IMR-90 (cell line): ENCODE results near the gene KCNK6. TPM values are rescaled to one million over a fixed set of nuclear protein-coding genes. Genes with fewer than 3 reads are reported as not detected.
A peak's percentile ranks its signal among the peaks of the same experiment; 100 is the strongest.

Experiments
- ATAC-seq: fragments of 200-7000 bp; cut with Tn5 transposase; 2 replicates; pipeline ENCODE4 v1.9.1; 2020; ENCODE audit warnings: low read depth, mild to moderate bottlenecking, moderate library complexity
- BruUV-seq: library from RNA; stranded (reverse); fragments of 400-500 nt; replicated peaks from 2 replicates; lab custom pipeline; 2021; lab: Mats Ljungman, UMichigan
- CTCF ChIA-PET: fragments of 300-600 bp; formaldehyde crosslinking; extraction: SDS; loops from one replicate; lab custom pipeline; 2021; ENCODE audit warnings: antibody characterized with exemption; lab: Yijun Ruan, JAX
- POLR2A ChIA-PET: fragments of 300-600 bp; sonication (Branson Sonifier 250); formaldehyde crosslinking; loops from one replicate; lab custom pipeline; 2022; ENCODE audit warnings: antibody characterized with exemption; ENCODE audit not compliant: unreplicated experiment; lab: Charles Lee
- DNase-seq: peaks from one replicate; pipeline ENCODE4 v3.0.0; 2013
- H2AFZ ChIP-seq: replicated peaks from 2 replicates; pipeline ENCODE3; 2013; ENCODE audit warnings: low read length, mild to moderate bottlenecking; ENCODE audit not compliant: poor library complexity
- H2AK5ac ChIP-seq: 2 replicates; pipeline ENCODE4 v1.6.1; 2013; ENCODE audit warnings: low read depth, low read length, inconsistent platforms
- H2AK9ac ChIP-seq: replicated peaks from 2 replicates; pipeline ENCODE3; 2013; ENCODE audit warnings: mild to moderate bottlenecking, low read depth, low read length, moderate library complexity; ENCODE audit not compliant: poor library complexity
- H2BK120ac ChIP-seq: 2 replicates; pipeline ENCODE4 v1.6.1; 2013; ENCODE audit warnings: low read depth, low read length, inconsistent platforms
- H2BK15ac ChIP-seq: 3 replicates; pipeline ENCODE4 v1.6.1; 2013; ENCODE audit warnings: low read depth, low read length, inconsistent platforms
- H2BK20ac ChIP-seq: 2 replicates; pipeline ENCODE4 v1.6.1; 2013; ENCODE audit warnings: low read depth, mild to moderate bottlenecking, inconsistent platforms, low read length, moderate library complexity
- H2BK5ac ChIP-seq: 2 replicates; pipeline ENCODE4 v1.6.1; 2013; ENCODE audit warnings: mild to moderate bottlenecking, low read depth, low read length, inconsistent platforms; ENCODE audit not compliant: poor library complexity, severe bottlenecking
- H3K14ac ChIP-seq: replicated peaks from 2 replicates; pipeline ENCODE4 v1.6.1; 2013; ENCODE audit warnings: low read depth, low read length, inconsistent platforms
- H3K18ac ChIP-seq: 2 replicates; pipeline ENCODE4 v1.6.1; 2013; ENCODE audit warnings: low read depth, low read length, control low read depth
- H3K23ac ChIP-seq: 2 replicates; pipeline ENCODE4 v1.6.1; 2013; ENCODE audit warnings: low read depth, low read length, inconsistent platforms
- H3K27ac ChIP-seq: 2 replicates; pipeline ENCODE4 v1.5.1; 2013; ENCODE audit warnings: mild to moderate bottlenecking, control low read depth, low read length; ENCODE audit not compliant: insufficient read depth
- H3K27me3 ChIP-seq: 2 replicates; pipeline ENCODE4 v1.6.1; 2013; ENCODE audit warnings: low read length; ENCODE audit not compliant: control insufficient read depth, insufficient read depth
- H3K36me3 ChIP-seq: 2 replicates; pipeline ENCODE4 v1.6.1; 2013; ENCODE audit warnings: low read length, mixed read lengths; ENCODE audit not compliant: control insufficient read depth, insufficient read depth
- H3K4ac ChIP-seq: 2 replicates; pipeline ENCODE4 v1.6.1; 2013; ENCODE audit warnings: low read depth, low read length, inconsistent platforms
- H3K4me1 ChIP-seq: 2 replicates; pipeline ENCODE4 v1.6.1; 2013; ENCODE audit warnings: low read length, mixed read lengths; ENCODE audit not compliant: control insufficient read depth, insufficient read depth
- H3K4me2 ChIP-seq: 2 replicates; pipeline ENCODE4 v1.6.1; 2013; ENCODE audit warnings: low read depth, mild to moderate bottlenecking, control low read depth, low read length, moderate library complexity
- H3K4me3 ChIP-seq: 2 replicates; pipeline ENCODE4 v1.5.1; 2013; ENCODE audit warnings: low read depth, mild to moderate bottlenecking, control low read depth, low read length, moderate library complexity; ENCODE audit not compliant: insufficient read depth
- H3K56ac ChIP-seq: 2 replicates; pipeline ENCODE4 v1.6.1; 2013; ENCODE audit warnings: low read length, inconsistent platforms; ENCODE audit not compliant: insufficient read depth; ENCODE audit errors: extremely low read depth
- H3K79me1 ChIP-seq, 2 experiments: 2 replicates each; pipeline ENCODE4 v1.6.1; 2013; ENCODE audit warnings: low read length in 2 of 2, inconsistent platforms in 1 of 2, low read depth in 1 of 2
- H3K9ac ChIP-seq: 2 replicates; pipeline ENCODE4 v1.6.1; 2013; ENCODE audit warnings: low read depth, low read length, control low read depth
- H3K9me1 ChIP-seq: 2 replicates; pipeline ENCODE4 v1.6.1; 2013; ENCODE audit warnings: low read length, inconsistent platforms; ENCODE audit not compliant: insufficient read depth
- H3K9me3 ChIP-seq: 2 replicates; pipeline ENCODE4 v1.6.1; 2013; ENCODE audit warnings: low read length; ENCODE audit not compliant: control insufficient read depth, insufficient read depth
- H4K20me1 ChIP-seq: 2 replicates; pipeline ENCODE4 v1.6.1; 2013; ENCODE audit warnings: low read length, inconsistent platforms; ENCODE audit not compliant: insufficient read depth
- H4K5ac ChIP-seq: 2 replicates; pipeline ENCODE4 v1.6.1; 2013; ENCODE audit warnings: mild to moderate bottlenecking, low read depth, low read length, control low read depth
- H4K8ac ChIP-seq, 2 experiments: 2 replicates each; pipeline ENCODE4 v1.6.1; 2013; ENCODE audit warnings: low read depth in 2 of 2, low read length in 2 of 2, control low read depth in 1 of 2, inconsistent platforms in 1 of 2
- H4K91ac ChIP-seq: 2 replicates; pipeline ENCODE4 v1.6.1; 2013; ENCODE audit warnings: low read depth, low read length, inconsistent platforms; ENCODE audit not compliant: insufficient read depth
- CEBPB ChIP-seq: IDR thresholded peaks from 2 replicates; pipeline ENCODE4 v1.6.1; 2012; ENCODE audit warnings: low read depth, low read length, improper control_type of control experiment
- CTCF ChIP-seq: conservative IDR thresholded peaks from 2 replicates; pipeline ENCODE4 v1.5.1; 2012; ENCODE audit warnings: mild to moderate bottlenecking, low read depth, low read length, improper control_type of control experiment
- FOS ChIP-seq: fragments of 150-350 bp; IDR thresholded peaks from 2 replicates; pipeline ENCODE4 v1.6.1; 2016; ENCODE audit warnings: low read depth, low read length
- NFE2L2 ChIP-seq: fragments of 150-350 bp; IDR thresholded peaks from 2 replicates; pipeline ENCODE4 v1.6.1; 2016; ENCODE audit warnings: low read depth, mild to moderate bottlenecking, low read length
- RFX5 ChIP-seq: IDR thresholded peaks from 2 replicates; pipeline ENCODE4 v1.8.0; 2012; ENCODE audit warnings: low read depth, mild to moderate bottlenecking, low read length, moderate library complexity
- WGBS, 2 experiments: methylation state at CpG; one replicate each; pipeline versions ENCODE4 v1.1.5 to v1.1.7; 2013; ENCODE audit warnings: missing lambda C conversion rate in 2 of 2; ENCODE audit not compliant: insufficient read length in 1 of 2; ENCODE audit errors: extremely low coverage in 2 of 2; 5-methylcytosine and 5-hydroxymethylcytosine counted together
- dilution Hi-C: fragments of 300-500 bp; cut with HindIII; formaldehyde crosslinking; loops from one replicate; pipeline ENCODE4 v1.14.3; 2018; ENCODE audit warnings: low sequenced_read_pairs; ENCODE audit not compliant: unreplicated experiment
- in situ Hi-C: fragments of 300-500 bp; cut with MboI; formaldehyde crosslinking; loops from 3 replicates; pipeline ENCODE4 v1.14.3; 2019; ENCODE audit warnings: low sequenced_read_pairs, inconsistent platforms, mixed read lengths
- intact Hi-C: fragments of 100-400 bp; cut with micrococcal nuclease; formaldehyde crosslinking; loops from 2 replicates; pipeline ENCODE4 v1.10.0; 2022
- polyA plus RNA-seq, 3 experiments: library from polyadenylated mRNA; depleted of rRNA; stranded (reverse); fragments of >200 nt; gene quantifications; 2 replicates each; pipeline ENCODE4 v1.2.3, GENCODE V29; 2012; ENCODE audit warnings: low replicate concordance in 1 of 3
- total RNA-seq: library from RNA; depleted of rRNA; stranded (reverse); fragments of >200 nt; gene quantifications from 2 replicates; pipeline ENCODE4 v1.2.3, GENCODE V29; 2012

Gene KCNK6
- total and polyA plus RNA-seq, 2 of the 4 experiments (the other 2 are of a cell fraction): 2.7 to 4.5 TPM

- TF ChIP-seq CTCF (no peak), NFE2L2 (no peak), CEBPB (peak; percentile 51; the same call in 1 of the 2 replicates), RFX5 (no peak), FOS (no peak)
- H4K8ac ChIP-seq: no peak overlapping the region
- in situ Hi-C loops: no loop called here
Measured at GRCh38 chr19:38308006-38308766, 11.5 kb upstream of the KCNK6 start.

More at GRCh38 chr19:38308006-38308766, 11.5 kb upstream of the KCNK6 start:
- H3K9me1 ChIP-seq: no peaks in the 10 kb centered on the region
- DNase-seq (no peak), ATAC-seq (no peak)
- H3K27ac ChIP-seq: no peak overlapping the region
- no peak overlapping the region for H2BK20ac ChIP-seq
- dilution Hi-C loops (no loop called here), intact Hi-C loops (no loop called here)
- no peak overlapping the region for H3K4me3 ChIP-seq
- H3K56ac ChIP-seq: no peak overlapping the region
- H3K9ac ChIP-seq: no peak overlapping the region
- no peak overlapping the region for H3K23ac ChIP-seq
- no peak overlapping the region for H2BK15ac ChIP-seq
- ChIA-PET POLR2A (no interaction called here), CTCF (no interaction called here)
- H3K4me1 ChIP-seq: 0 out of 2 replicates have a peak, but pooled peaks cover 2% of the 10 kb centered on the region
- no peak overlapping the region for H4K91ac ChIP-seq
- H3K4ac ChIP-seq: no peak overlapping the region
- peaks cover 7 to 30% of the 10 kb centered on the region in 2 experiments for H3K79me1 ChIP-seq
- H3K4me2 ChIP-seq: no peak overlapping the region
- no peaks in the 10 kb centered on the region for H3K9me3 ChIP-seq
- no peak overlapping the region for H2BK120ac ChIP-seq
- no peak overlapping the region for H2AK5ac ChIP-seq
- H3K36me3 ChIP-seq: peaks cover 30% of the 10 kb centered on the region
- peaks cover 4% of the 10 kb centered on the region; the same call in 1 of the 2 replicates for H4K20me1 ChIP-seq
- no peak overlapping the region for H2AFZ ChIP-seq
- no peak overlapping the region for H2BK5ac ChIP-seq
- no peak overlapping the region for H3K14ac ChIP-seq
- no peak overlapping the region for H4K5ac ChIP-seq
- H3K27me3 ChIP-seq: no peaks in the 10 kb centered on the region
- H2AK9ac ChIP-seq: no peak overlapping the region
- BruUV-seq: no TSS peak
- 94% methylated on average over 9 of the region's 12 CpGs; no CpG with 5 or more reads in 1 of the 2 experiments for WGBS, 2 experiments
- no peak overlapping the region for H3K18ac ChIP-seq
